NCI-H2196 (cell line): ENCODE data around the gene UQCC3.
"Not testable (repeated sequence)": the region's sequence is repeated elsewhere in the genome, so short reads cannot be mapped to it uniquely, and the experiment has no call there.

Experiments
- DNase-seq: peaks from one replicate; lab custom pipeline; 2025; ENCODE audit not compliant: unreplicated experiment; lab: John Stamatoyannopoulos, UW

The UQCC3 gene

GRCh38 chr11:62702246-62702645 lies 30.8 kb downstream of the UQCC3 start:
- DNase-seq = no peak

GRCh38 chr11:62703921-62704320 lies 32.4 kb downstream of the UQCC3 start:
- DNase-seq = not testable (repeated sequence)

GRCh38 chr11:62705413-62705812 lies 33.9 kb downstream of the UQCC3 start:
- peak; percentile 45 for DNase-seq

- peak; percentile 96 for DNase-seq
Observed at GRCh38 chr11:62705880-62706849, 34.7 kb downstream of the UQCC3 start.

- no peak for DNase-seq
Observed at GRCh38 chr11:62706850-62707247, 35.4 kb downstream of the UQCC3 start.

GRCh38 chr11:62707277-62707861 lies 35.9 kb downstream of the UQCC3 start, which contains the start of the genes BSCL2 and GNG3:
Gene BSCL2, minus strand, starts transcription at chr11:62707424. Its CDS starts 229 bp downstream, at chr11:62707195.
Gene GNG3, plus strand, starts transcription at chr11:62707676. Its CDS starts 620 bp downstream, at chr11:62708296.
- DNase-seq = peak; percentile 19

- no peak for DNase-seq
Observed at GRCh38 chr11:62708392-62708791, 36.9 kb downstream of the UQCC3 start.

- no peak for DNase-seq
Observed at GRCh38 chr11:62708793-62709192, 37.3 kb downstream of the UQCC3 start.

GRCh38 chr11:62709247-62710000 lies 38.0 kb downstream of the UQCC3 start:
- peak; percentile 99 for DNase-seq

- peak; percentile 57 for DNase-seq
Observed at GRCh38 chr11:62710001-62710345, 38.5 kb downstream of the UQCC3 start.

GRCh38 chr11:62712276-62712812 lies 40.9 kb downstream of the UQCC3 start:
- DNase-seq = no peak

GRCh38 chr11:62712861-62713260 lies 41.4 kb downstream of the UQCC3 start:
- no peak for DNase-seq

- DNase-seq = no peak
Observed at GRCh38 chr11:62713343-62713742, 41.9 kb downstream of the UQCC3 start.

- DNase-seq = no peak
Observed at GRCh38 chr11:62715150-62716130, 44.0 kb downstream of the UQCC3 start.

- no peak for DNase-seq
Observed at GRCh38 chr11:62716206-62716605, 44.7 kb downstream of the UQCC3 start.

GRCh38 chr11:62716816-62717215 lies 45.3 kb downstream of the UQCC3 start:
- no peak for DNase-seq

- DNase-seq = no peak
Observed at GRCh38 chr11:62719302-62719978, 48.0 kb downstream of the UQCC3 start.

- DNase-seq = no peak
Observed at GRCh38 chr11:62721994-62722393, 50.5 kb downstream of the UQCC3 start.
